Muscle layer of colon (tissue), 2 donors: ENCODE results near the gene EMSY.
"Not testable (repeated sequence)": the region's sequence is repeated elsewhere in the genome, so short reads cannot be mapped to it uniquely, and the experiment has no call there.

Experiments
- H3K27ac ChIP-seq: one replicate; pipeline ENCODE4 v1.7.0; 2013; ENCODE audit warnings: low read depth, mild to moderate bottlenecking, low read length, moderate library complexity
- H3K27me3 ChIP-seq, 2 donors: one replicate each; pipeline ENCODE4 v1.7.0; 2013; ENCODE audit warnings: low read length in 2 of 2, mild to moderate bottlenecking in 2 of 2; ENCODE audit not compliant: insufficient read depth in 2 of 2, control insufficient read depth in 1 of 2
- H3K36me3 ChIP-seq: one replicate; pipeline ENCODE4 v1.7.0; 2013; ENCODE audit warnings: mild to moderate bottlenecking, low read length; ENCODE audit not compliant: insufficient read depth
- H3K4me1 ChIP-seq: one replicate; pipeline ENCODE4 v1.7.0; 2013; ENCODE audit warnings: mild to moderate bottlenecking, low read length; ENCODE audit not compliant: insufficient read depth
- H3K4me3 ChIP-seq, 2 donors: one replicate each; pipeline ENCODE4 v1.7.0; 2013; ENCODE audit warnings: low read length in 2 of 2, low read depth in 1 of 2, mild to moderate bottlenecking in 1 of 2, moderate library complexity in 1 of 2
- H3K9ac ChIP-seq: one replicate; pipeline ENCODE4 v1.7.0; 2013; ENCODE audit warnings: low read length
- H3K9me3 ChIP-seq: one replicate; pipeline ENCODE4 v1.7.0; 2013; ENCODE audit warnings: mild to moderate bottlenecking, low read length
- donor health status: abdominal sarcoma.
- donor health status: Adenocarcinoma of cecum.

Gene EMSY

DNA sequence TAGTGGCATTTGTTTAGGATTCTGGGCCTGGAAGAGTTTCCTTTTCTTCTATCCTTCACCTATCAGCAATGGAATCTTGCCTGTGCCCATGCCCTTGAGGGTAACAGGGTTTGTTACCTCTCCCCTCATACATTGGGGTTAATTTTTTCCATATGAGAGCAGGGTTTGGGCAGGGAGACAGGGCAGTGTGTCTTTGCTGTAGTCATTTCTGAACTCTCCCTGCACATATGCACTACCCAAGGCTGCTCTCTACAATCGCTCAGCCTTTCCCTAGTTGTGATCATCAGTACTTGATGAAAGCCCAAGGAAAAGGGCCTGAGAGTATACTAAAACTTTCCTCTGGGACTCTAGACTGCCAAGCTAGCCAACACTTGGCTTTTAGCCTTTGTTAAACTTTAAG lies 130.1 kb downstream of the EMSY start:
- Histone ChIP-seq H3K4me3 (no peak overlapping the region), H3K9me3 (no peaks in the 10 kb centered on the region), H3K27me3 (no peaks in the 10 kb centered on the region), H3K36me3 (no peaks in the 10 kb centered on the region), H3K4me1 (peaks cover 24% of the 10 kb centered on the region), H3K9ac (no peak overlapping the region), H3K27ac (no peak overlapping the region)

GRCh38 chr11:76577226-76577920 lies 132.6 kb downstream of the EMSY start:
- Histone ChIP-seq H3K9ac (no peak overlapping the region), H3K27ac (peak overlapping the region; percentile 40), H3K4me1 (peaks cover 24% of the 10 kb centered on the region), H3K4me3 (no peak overlapping the region), H3K36me3 (no peaks in the 10 kb centered on the region), H3K9me3 (no peaks in the 10 kb centered on the region), H3K27me3 (no peaks in the 10 kb centered on the region)

DNA sequence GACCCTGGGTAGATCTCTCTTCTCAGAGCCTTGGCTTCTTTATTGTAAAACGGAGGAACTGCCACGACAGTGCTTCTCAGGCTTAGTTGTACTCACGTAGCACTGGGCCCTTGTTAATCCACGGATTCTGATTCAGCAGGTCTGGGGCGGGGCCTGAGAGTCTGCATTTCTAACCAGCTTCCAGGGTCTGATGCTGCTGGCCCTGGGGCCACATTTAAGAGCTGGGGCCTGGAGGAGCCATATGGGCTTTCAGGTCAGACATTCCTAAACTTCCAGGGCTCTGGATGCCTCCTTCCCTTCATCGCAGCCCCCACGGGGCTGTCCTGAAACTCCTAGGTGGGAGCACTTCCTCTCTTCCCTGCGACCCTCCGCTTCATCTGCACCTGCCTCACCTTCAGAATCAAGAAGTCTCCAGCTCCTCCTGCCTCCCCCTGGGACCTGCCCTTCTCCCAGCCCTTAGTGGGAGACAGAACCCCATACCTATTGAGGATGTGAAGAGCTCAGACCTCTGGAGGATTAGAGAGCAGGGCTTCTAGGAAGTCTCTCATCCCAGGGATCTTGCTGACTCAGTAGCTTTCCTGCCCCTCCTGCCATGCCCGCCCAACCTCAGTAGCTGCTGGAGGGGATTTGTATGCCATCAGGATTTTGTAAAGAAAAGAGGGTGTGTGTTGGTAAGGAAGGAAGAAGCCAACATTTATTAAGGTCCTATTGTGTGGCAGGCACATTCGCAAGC lies 133.3 kb downstream of the EMSY start:
- H3K36me3 ChIP-seq: no peaks in the 10 kb centered on the region
- no peak overlapping the region for H3K9ac ChIP-seq
- H3K4me3 ChIP-seq: no peak overlapping the region
- no peaks in the 10 kb centered on the region for H3K27me3 ChIP-seq
- H3K27ac ChIP-seq: peak overlapping the region; percentile 40
- peaks cover 24% of the 10 kb centered on the region for H3K4me1 ChIP-seq
- H3K9me3 ChIP-seq: no peaks in the 10 kb centered on the region

DNA sequence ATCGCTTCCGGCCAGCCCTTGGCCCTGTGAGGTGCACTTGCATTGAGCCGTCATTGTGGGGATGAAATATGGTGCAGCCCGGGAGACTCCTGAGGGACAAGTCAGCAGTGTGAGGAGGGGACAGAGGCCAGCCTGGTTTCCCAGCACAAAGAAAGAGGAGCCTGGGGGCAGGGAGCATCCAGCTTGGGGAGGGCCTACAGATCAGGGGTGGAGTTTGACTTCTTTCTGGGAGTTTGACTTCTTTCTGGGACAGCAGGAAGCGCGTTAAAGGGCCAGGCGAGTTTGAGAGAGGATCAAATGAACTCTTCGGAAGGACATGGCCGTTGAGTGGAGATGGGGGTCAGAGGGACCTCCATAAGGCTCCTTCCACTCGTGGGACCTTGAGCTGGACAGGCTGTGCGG lies 133.8 kb downstream of the EMSY start:
- H3K9me3 ChIP-seq: no peaks in the 10 kb centered on the region
- H3K4me3 ChIP-seq: no peak overlapping the region
- H3K4me1 ChIP-seq: peaks cover 24% of the 10 kb centered on the region
- no peaks in the 10 kb centered on the region for H3K36me3 ChIP-seq
- no peak overlapping the region for H3K27ac ChIP-seq
- H3K27me3 ChIP-seq: no peaks in the 10 kb centered on the region
- H3K9ac ChIP-seq: no peak overlapping the region

DNA sequence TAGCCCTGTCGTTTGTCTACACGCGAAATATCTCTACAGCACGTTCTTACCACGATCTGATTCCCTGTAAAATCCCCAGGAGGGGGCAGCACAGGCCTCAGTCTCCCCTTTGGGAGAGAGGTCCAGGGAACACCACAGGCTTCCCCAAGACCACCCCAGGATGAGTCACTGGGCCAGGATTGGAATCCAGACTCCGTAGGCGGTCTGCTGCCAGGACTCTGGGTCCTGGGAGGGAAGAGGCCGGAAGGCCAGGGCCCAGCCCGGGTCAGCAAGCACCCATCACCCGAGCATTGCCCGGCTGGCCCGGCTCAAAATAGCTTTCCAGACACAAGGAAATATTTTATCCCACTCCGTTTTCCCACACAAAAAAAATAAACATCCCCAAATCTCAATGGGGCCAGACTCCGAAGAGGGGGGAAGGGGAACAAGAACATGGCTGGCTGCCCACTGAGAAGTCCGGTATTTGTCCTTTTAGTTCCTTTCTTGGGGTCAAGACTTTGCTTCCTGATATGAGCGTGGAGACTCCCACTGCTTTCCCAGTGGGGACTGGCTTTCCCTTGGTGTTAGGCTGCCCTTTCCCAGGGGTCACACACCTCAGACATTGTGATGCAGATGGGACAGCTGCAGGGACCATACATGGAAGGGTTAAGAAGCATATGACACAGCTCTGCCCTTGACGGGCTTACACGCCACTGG lies 134.4 kb downstream of the EMSY start:
- H3K4me3 ChIP-seq: no peak overlapping the region
- no peaks in the 10 kb centered on the region for H3K9me3 ChIP-seq
- H3K27ac ChIP-seq: no peak overlapping the region
- peaks cover 24% of the 10 kb centered on the region for H3K4me1 ChIP-seq
- H3K9ac ChIP-seq: no peak overlapping the region
- no peaks in the 10 kb centered on the region for H3K27me3 ChIP-seq
- no peaks in the 10 kb centered on the region for H3K36me3 ChIP-seq

DNA sequence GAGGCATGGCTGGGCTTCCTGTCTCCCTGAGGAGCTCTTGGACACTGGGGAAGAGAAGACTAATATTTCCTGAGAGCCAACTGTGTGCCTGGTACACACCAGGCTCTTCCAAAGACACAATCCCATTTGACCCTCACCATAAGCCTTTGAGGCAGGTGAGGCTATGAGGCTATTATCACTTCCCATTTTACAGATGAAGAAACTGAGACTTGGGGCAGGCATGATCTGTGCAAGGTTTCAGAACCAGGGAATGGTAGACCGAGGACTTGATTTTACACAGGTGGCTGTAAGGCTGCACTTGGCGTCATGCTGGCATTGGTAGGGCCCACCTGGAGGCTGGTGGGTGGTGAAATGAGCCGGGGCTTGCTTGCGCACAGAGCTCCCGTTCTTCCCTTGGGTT lies 134.9 kb downstream of the EMSY start:
- H3K4me1 ChIP-seq: peaks cover 24% of the 10 kb centered on the region
- no peak overlapping the region for H3K27ac ChIP-seq
- H3K9me3 ChIP-seq: no peaks in the 10 kb centered on the region
- no peak overlapping the region for H3K9ac ChIP-seq
- no peak overlapping the region for H3K4me3 ChIP-seq
- no peaks in the 10 kb centered on the region for H3K27me3 ChIP-seq
- no peaks in the 10 kb centered on the region for H3K36me3 ChIP-seq

DNA sequence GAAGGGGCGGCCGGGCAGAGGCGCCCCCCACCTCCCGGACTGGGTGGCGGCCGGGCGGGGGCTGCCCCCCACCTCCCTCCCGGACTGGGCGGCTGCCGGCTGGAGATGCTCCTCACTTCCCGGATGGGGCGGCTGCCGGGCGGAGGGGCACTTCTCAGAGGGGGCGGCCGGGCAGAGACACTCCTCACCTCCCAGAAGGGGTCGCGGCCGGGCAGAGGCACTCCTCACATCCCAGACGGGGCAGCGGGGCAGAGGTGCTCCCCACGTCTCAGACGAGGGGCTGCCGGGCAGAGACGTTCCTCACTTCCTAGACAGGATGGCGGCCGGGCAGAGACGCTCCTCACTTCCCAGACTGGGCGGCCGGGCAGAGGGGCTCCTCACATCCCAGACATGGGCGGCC lies 137.7 kb downstream of the EMSY start:
- not testable (repeated sequence) for H3K27ac ChIP-seq, H3K4me3 ChIP-seq, H3K9ac ChIP-seq, H3K9me3 ChIP-seq, H3K27me3 ChIP-seq, H3K36me3 ChIP-seq
- H3K4me1 ChIP-seq: peaks cover 11% of the 10 kb centered on the region

GRCh38 chr11:76587820-76588454 lies 143.1 kb downstream of the EMSY start:
- no peak overlapping the region for H3K9ac ChIP-seq
- no peaks in the 10 kb centered on the region for H3K4me1 ChIP-seq
- H3K27ac ChIP-seq: no peak overlapping the region
- no peaks in the 10 kb centered on the region for H3K36me3 ChIP-seq
- no peak overlapping the region for H3K4me3 ChIP-seq
- H3K9me3 ChIP-seq: no peaks in the 10 kb centered on the region
- no peaks in the 10 kb centered on the region for H3K27me3 ChIP-seq

- no peaks in the 10 kb centered on the region for H3K36me3 ChIP-seq
- H3K4me3 ChIP-seq: no peak overlapping the region
- H3K27me3 ChIP-seq: no peaks in the 10 kb centered on the region
- H3K4me1 ChIP-seq: no peaks in the 10 kb centered on the region
- no peak overlapping the region for H3K27ac ChIP-seq
- H3K9me3 ChIP-seq: no peaks in the 10 kb centered on the region
- no peak overlapping the region for H3K9ac ChIP-seq
Measured at GRCh38 chr11:76588455-76589325, 143.9 kb downstream of the EMSY start.

GRCh38 chr11:76589477-76589876 lies 144.7 kb downstream of the EMSY start:
- no peak overlapping the region for H3K27ac ChIP-seq
- H3K36me3 ChIP-seq: no peaks in the 10 kb centered on the region
- no peaks in the 10 kb centered on the region for H3K4me1 ChIP-seq
- no peak overlapping the region for H3K4me3 ChIP-seq
- H3K27me3 ChIP-seq: no peaks in the 10 kb centered on the region
- H3K9me3 ChIP-seq: no peaks in the 10 kb centered on the region
- no peak overlapping the region for H3K9ac ChIP-seq
